AG10803 (cell line): ENCODE results near the gene ACP3.
A peak's percentile ranks its signal among the peaks of the same experiment; 100 is the strongest.
"Not testable (repeated sequence)": the region's sequence is repeated elsewhere in the genome, so short reads cannot be mapped to it uniquely, and the experiment has no call there.

Experiments
- DNase-seq: peaks from one replicate; pipeline ENCODE4 v3.0.0; 2010; ENCODE audit warnings: low read depth
- H3K4me3 ChIP-seq: 2 replicates; pipeline ENCODE4 v1.5.1; 2011; ENCODE audit warnings: mild to moderate bottlenecking, low read length, control low read depth
- CTCF ChIP-seq: conservative IDR thresholded peaks from 2 replicates; pipeline ENCODE4 v1.5.1; 2011; ENCODE audit warnings: mild to moderate bottlenecking, low read length, control low read depth, inconsistent platforms

ACP3 gene

GRCh38 chr3:132380920-132381319, 63.7 kb downstream of the ACP3 start:
- peak; percentile 26 for DNase-seq
- no peak for TF ChIP-seq CTCF
- no peak overlapping the region for H3K4me3 ChIP-seq

- no peak for TF ChIP-seq CTCF
- DNase-seq: no peak
- H3K4me3 ChIP-seq: no peak overlapping the region
These were observed 64.2 kb downstream of the ACP3 start for GRCh38 chr3:132381348-132381944.

GRCh38 chr3:132382267-132382666, 65.1 kb downstream of the ACP3 start:
- no peak for DNase-seq
- TF ChIP-seq CTCF: no peak
- no peak overlapping the region for H3K4me3 ChIP-seq

- TF ChIP-seq CTCF: no peak
- DNase-seq: no peak
- H3K4me3 ChIP-seq: no peak overlapping the region
These were observed 65.5 kb downstream of the ACP3 start for GRCh38 chr3:132382688-132383194.

- no peak overlapping the region for H3K4me3 ChIP-seq
- no peak for TF ChIP-seq CTCF
- DNase-seq: no peak
These were observed 69.1 kb downstream of the ACP3 start for GRCh38 chr3:132386259-132386658.

GRCh38 chr3:132392675-132393074, 75.5 kb downstream of the ACP3 start:
- not testable (repeated sequence) for DNase-seq, H3K4me3 ChIP-seq

GRCh38 chr3:132394320-132394719, 77.1 kb downstream of the ACP3 start:
- TF ChIP-seq CTCF: no peak
- DNase-seq: peak; percentile 52

More at GRCh38 chr3:132394320-132394719, 77.1 kb downstream of the ACP3 start:
- no peak overlapping the region for H3K4me3 ChIP-seq
